ENCODE results near the gene RERE.

RERE gene

DNA sequence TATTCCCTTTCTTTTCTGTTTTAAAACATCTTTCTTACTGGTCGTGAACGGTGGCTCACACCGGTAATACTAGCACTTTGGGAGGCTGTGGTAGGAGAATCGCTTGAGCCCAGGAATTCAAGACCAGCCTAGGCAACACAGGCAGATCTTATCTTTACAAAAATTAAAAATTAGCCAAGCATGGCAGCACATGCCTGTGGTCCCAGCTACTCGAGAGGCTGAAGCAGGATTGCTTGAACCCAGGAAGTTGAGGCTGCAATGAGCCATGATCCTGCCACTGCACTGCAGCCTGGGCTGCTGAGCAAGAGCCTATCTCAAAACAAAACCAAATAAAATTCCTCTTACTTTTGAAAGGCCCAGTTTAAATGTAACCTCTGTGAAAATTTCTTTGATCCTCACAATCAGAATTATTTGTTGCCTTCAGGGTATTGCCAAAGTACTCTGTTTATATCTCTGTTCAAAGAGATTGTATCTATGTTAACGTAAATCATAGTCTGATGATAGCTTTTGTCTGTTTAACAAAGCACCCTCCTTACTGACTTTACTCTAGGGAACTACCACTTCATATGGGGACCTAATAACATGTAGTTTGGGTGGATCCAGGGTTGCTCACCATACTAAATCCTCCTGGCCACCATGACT, 71.6 kb downstream of the RERE start:
- H3K4me3 ChIP-seq (replicated peaks; ENCODE audit: low read depth, low read length): no peak overlapping the region
- DNase-seq (ENCODE audit: low read depth): no peak
- TF ChIP-seq, protein P1, sequence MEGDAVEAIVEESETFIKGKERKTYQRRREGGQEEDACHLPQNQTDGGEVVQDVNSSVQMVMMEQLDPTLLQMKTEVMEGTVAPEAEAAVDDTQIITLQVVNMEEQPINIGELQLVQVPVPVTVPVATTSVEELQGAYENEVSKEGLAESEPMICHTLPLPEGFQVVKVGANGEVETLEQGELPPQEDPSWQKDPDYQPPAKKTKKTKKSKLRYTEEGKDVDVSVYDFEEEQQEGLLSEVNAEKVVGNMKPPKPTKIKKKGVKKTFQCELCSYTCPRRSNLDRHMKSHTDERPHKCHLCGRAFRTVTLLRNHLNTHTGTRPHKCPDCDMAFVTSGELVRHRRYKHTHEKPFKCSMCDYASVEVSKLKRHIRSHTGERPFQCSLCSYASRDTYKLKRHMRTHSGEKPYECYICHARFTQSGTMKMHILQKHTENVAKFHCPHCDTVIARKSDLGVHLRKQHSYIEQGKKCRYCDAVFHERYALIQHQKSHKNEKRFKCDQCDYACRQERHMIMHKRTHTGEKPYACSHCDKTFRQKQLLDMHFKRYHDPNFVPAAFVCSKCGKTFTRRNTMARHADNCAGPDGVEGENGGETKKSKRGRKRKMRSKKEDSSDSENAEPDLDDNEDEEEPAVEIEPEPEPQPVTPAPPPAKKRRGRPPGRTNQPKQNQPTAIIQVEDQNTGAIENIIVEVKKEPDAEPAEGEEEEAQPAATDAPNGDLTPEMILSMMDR (IDR thresholded peaks at IDR 0.05; ENCODE audit: low read length, missing control alignments): no peak

DNA sequence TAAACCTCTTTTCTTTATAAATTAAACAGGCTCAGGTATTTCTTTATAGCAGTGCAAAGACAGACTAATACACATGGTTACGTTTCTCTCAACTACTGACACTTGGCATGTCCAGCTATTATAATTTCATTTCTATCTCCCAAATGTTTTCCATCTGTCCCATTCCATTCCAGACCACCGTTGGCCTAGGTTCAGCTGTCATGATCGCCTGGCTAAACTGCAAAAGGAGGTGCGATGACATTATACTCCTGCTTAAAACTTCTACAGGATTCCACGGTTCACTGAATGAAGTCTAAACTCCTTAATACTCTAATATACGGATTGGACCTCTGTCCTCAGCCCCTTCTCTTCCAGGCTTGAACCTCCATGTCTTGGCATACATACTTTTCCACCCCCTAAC, 72.1 kb downstream of the RERE start:
- TF ChIP-seq, protein P1 (IDR thresholded peaks at IDR 0.05; ENCODE audit: low read length, missing control alignments): no peak

DNA sequence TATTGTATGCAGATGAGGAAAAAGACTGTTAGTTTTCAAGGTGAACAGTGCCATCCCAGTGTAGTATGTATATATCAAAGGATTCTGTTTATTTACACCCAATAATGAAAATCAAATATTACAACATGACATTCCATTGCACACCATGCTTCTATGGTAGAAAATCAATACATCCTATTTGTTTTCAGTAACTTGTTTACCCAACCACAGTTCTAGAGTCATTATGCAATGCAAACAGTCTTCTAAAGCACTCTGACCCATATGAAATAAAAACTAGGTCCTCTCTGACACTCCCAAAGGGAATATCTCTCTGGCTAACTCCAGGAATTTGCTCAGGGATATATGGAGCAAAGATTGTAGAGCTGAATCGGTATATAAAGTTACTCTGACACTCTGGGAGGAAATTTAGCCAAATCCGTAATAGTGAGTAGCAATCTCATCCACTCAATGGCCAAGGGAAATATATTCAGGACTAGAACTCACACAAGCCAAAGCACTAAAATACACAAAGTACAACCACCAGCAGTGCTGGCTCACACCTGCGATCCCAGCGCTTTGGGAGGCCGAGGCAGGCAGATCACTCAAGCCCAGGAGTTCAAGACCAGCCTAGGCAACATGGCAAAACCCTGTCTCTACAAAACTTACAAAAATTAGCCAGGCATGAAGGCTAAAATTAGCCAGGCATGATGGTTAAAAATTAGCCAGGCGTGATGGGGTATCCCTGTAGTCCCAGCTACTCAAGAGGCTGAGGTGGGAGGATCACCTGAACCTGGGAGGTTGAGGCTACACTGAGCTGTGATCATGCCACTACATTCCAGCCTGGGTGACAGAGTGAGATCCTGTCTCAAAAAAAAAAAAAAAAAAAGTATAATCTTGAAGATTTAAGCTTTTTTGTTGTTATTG, 75.2 kb downstream of the RERE start:
- TF ChIP-seq, protein P1 (IDR thresholded peaks at IDR 0.05; ENCODE audit: low read length, missing control alignments): no peak
- H3K4me3 ChIP-seq (replicated peaks; ENCODE audit: low read depth, low read length): no peak overlapping the region
- DNase-seq (ENCODE audit: low read depth): no peak

More for the DNA sequence above, 72.1 kb downstream of the RERE start:
- no peak overlapping the region for H3K4me3 ChIP-seq (replicated peaks; ENCODE audit: low read depth, low read length)
- no peak for DNase-seq (ENCODE audit: low read depth)

DNA sequence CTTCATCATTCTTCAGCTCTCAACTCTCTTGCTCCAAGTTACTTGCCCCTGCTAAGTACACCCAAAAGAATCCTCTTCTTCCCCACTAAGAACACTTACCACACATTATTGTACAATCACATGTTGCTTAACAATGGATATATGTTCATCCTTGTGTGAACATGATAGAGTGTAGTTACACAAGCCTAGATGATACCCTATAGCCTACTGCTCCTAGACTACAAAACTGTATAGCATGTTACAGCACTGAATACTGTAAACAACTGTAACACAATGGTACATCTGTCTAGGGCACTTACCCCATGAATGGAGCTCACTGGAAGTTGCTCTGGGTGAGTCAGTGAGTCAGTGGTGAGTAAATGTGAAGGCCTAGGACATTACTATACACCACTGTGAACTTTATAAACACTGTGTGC, 77.4 kb downstream of the RERE start:
- no peak overlapping the region for H3K4me3 ChIP-seq (replicated peaks; ENCODE audit: low read depth, low read length)
- peak; percentile 71 for DNase-seq (ENCODE audit: low read depth)
- TF ChIP-seq, protein P1 (IDR thresholded peaks at IDR 0.05; ENCODE audit: low read length, missing control alignments): no peak

DNA sequence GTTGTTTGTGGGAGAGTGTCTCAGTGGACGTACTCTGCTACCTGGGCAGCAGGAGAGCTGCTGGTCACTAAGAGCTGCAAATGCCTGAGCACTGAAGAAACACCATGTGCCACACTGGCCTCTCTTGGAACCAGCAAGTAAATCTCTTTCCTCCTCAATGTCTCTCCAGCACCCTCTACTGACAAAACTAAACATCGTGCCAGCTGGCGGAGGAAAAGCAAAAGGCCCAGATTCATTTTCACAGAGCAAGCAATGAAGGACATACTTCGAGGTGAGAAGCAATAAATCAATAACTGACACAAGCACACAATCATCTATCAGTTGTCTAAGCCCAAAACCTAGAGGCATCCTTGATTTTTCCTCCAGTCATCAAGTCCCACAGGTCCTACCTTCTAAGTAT, 78.1 kb downstream of the RERE start:
- no peak for DNase-seq (ENCODE audit: low read depth)
- no peak overlapping the region for H3K4me3 ChIP-seq (replicated peaks; ENCODE audit: low read depth, low read length)
- TF ChIP-seq, protein P1 (IDR thresholded peaks at IDR 0.05; ENCODE audit: low read length, missing control alignments): peak; percentile 1

DNA sequence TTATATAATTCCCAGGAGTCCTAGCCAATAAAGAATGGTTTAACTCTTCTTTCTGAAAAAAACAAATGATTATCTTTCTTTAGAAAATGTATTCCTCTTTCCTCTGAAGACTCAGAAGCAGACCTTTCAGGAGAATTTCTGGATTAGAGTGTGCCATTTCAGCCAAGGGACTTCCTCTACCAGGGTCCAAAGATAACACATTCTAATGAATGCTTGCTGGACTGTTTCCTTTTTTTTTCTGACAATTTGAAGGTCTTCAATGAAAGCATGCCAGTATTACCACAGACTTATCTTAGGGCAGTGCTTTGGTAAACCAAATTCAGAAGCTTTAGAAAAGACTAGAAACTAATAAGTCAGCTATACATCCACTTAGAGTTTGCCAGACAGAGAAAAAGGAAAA, 80.5 kb downstream of the RERE start:
- no peak for DNase-seq (ENCODE audit: low read depth)
- TF ChIP-seq, protein P1 (IDR thresholded peaks at IDR 0.05; ENCODE audit: low read length, missing control alignments): no peak
- no peak overlapping the region for H3K4me3 ChIP-seq (replicated peaks; ENCODE audit: low read depth, low read length)
